Measurements from ENCODE around the gene BCL2L11.
A peak's percentile ranks its signal among the peaks of the same experiment; 100 is the strongest.

Gene BCL2L11

DNA sequence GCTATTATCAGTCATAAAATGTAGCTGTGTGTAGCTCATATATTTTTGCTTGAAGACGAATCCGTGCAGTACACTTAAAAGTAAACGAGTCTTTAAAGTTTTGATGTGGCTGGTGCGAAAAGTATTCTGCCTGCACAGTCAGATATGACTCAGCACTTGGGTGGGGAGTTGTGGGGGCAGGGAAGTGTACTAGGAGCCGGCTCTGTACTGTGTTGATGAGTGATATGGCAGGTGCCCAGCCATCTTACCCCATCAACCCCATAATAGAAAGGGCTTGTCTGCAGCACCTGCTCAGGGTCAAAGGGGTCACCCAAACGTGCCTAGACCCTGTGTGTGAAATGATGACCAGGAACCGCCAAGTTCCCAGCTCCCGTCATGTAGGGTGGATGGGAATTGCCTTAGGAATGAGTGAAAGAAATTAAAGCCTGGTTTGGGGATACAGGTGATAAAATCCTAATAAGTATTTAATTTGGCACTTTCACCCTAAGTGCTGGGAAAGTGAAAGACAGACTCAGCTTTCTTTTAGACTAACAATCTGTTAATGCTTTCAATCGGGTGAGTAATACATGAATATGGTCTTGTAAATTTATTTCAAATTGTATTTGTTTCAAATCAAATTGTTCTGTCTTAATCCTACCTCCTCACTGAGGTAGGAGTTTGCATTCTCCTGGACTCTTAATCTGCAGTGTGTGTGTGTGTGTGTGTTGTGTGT, 48.0 kb downstream of the BCL2L11 start:
- DNase-seq (ENCODE audit: low read depth in 2 of 2) = peak; percentile 37 to 55

DNA sequence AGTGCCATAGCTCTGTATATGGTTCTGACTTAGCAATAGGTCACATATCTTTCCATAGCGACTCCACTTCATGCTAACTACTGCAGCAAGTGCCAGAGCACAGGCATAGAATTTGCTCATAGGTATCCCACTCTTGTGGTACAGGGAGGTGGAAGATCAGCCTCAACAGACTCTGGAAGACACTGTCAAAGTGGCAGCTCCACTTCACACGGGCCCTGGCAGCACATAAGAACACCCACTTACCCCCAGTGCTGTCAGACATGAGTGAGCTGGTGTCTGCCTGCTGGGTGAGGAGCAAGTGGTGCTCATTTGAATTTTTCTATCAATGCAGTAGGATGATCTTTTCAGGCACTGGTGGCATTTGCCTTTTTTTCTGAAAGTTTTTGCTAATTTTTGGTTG, 48.6 kb downstream of the BCL2L11 start:
- DNase-seq (ENCODE audit: low read depth in 2 of 2) = no peak

DNA sequence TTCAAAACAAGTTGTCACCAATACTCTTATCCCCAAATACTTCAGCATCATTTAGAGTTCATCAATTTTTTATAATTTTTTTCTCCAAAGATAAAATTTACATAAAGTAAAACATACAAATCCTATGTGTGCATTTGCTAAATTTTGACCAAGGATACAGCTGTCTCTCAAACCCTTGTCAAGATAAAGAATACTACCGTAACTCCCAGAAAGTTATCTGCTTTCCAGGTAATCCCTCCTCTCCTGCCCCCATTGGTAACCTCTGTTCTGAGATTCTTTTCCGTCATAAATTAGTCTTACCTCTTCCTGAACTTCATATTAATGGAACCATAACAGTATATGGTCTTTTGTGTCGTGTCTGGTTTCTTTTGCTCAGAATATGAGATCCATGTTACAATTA, 49.2 kb downstream of the BCL2L11 start:
- DNase-seq (ENCODE audit: low read depth in 2 of 2) = no peak

DNA sequence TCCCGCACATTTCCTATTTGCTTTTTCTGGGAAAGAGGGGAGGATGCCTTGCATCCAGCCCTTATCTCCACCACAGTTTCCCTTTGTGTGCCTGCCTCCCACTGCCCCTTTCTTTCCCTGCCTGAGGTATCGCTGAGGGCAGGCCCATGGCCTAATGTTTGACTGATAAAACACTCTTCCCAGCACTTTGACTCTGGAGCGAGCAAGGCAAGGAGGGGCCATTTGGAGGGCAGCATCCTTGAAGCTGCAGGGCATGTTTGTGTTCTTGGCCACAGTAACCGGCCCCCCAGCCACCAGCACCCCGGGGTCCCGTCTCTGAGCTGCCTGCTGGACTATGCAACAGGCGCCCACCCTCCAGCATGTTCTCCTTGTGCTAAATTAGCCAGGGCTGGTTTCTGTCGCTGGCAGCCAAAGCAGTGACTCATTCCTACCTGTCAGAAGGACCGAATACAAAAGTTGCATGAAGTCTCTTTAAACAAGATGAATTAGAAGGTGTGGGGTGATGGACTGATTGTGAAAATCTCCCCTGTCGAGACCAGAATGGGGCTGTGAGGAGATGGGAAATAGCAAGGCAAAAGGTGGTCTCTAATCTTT, 50.7 kb downstream of the BCL2L11 start:
- no peak for DNase-seq (ENCODE audit: low read depth in 2 of 2)

DNA sequence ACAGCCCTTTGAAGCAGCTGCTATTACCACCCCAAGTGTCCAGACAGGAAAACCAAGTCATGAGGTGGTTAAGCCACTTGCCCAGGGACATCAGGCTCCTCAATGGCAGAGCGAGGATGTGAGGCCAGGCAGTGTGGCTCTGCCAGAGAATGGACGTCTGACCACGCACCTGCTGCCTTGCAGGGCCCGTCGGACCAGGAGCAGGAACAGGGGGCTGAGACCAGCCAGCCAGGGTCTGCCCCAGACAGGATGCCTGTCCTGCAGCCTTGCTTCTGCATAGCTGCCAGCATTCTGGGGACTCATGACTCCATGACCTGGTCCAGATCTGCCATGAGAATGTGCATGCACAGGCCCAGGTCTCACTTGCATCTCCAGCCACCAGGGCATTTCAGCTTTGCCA, 52.0 kb downstream of the BCL2L11 start:
- no peak for DNase-seq (ENCODE audit: low read depth in 2 of 2)

DNA sequence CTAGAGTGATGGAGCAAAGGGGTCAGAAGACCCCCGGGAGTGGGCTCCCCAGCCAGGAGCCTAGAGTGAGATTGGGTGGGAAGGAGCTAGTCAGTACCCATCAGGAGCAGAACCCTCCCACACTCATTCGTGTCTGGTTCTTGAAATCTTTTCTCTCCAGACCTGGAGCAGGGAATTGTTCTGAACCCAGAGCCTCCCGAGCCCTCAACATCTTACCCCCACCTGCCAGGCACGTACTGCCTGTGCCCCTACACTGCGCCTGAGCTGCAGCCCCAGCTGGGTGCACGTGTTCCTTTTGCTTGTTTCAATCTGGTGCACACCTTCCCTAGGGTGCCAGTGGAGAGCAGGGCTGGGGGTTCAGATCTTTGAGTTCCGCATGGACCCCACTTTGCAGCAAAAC, 52.6 kb downstream of the BCL2L11 start:
- DNase-seq (ENCODE audit: low read depth in 2 of 2) = no peak

DNA sequence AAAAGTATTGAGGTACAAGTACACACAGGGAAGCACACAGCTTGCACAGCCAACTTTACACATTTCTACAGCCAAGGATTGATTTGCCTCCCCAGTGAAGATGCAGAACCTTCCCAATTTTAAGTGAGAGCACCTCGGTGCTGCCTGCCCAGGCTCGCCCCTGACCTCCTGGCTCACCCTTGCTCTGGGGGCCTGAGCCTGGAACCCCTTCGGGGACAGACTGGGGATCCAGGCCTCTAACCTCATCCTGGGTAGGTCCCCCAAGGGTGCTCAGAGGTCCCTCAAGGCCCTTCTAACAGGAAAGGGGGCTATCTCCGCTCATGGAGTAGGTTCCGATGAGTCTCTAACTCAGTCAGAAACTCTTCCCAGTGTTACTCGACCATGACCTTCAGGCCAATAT, 53.1 kb downstream of the BCL2L11 start:
- no peak for DNase-seq (ENCODE audit: low read depth in 2 of 2)

DNA sequence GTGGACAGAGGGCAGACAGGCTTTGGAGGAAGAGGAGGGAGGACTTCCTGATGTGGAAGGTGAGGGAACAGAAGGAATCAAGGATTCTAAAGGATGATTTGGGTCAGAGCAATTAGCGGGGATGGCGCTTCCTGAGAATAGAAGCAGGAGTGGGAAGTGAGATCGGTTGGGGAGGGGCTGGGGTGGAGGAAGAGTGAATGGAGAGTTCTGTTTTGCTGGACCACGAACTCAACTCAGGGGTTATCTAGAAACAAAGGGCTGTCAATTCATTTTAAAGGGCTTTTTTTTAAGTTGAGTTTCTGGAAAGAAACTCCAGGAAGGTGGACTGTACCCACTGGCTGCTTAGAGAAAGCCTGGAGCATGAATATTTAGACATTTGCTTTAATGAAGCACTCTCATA, 54.9 kb downstream of the BCL2L11 start:
- no peak for DNase-seq (ENCODE audit: low read depth in 2 of 2)

DNA sequence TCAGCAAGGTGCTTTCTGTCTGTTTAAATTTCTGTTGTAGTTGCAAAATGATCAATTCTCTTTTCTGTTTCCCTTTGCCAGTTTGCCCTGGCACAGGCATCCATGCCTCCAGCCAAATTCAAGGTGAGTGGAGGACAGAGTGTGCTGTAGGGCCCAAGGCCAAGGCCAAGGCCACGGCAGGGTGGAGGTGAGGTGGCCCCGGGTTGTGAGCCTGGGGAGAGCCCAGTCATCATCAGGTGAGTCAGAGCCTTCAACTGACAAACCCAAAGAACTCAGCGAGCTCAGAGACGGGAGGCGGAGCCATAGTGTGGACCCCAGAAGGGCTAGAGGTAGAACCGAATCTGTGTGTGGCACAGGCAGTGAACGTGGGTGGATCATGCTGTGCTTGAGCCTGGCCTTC, 55.7 kb downstream of the BCL2L11 start:
- no peak for DNase-seq (ENCODE audit: low read depth in 2 of 2)

DNA sequence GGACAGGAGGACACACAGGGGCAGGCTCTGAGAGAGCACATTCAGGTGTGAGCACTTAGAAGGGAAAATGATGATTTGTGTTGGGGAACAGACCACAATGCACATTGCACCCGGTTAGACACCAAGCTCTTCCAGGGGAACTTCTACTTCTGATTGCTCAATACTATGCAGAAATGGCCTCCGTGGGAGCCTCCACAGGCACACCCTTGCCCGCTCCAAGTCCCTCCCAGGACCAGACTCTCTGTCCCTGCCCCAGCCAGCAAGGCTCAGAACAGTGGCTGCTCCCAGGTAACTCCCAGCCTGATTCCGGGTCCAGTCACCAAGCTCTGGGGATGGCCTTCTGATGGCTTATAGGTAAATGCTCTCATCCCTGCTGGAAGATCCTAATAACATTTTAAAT, 56.2 kb downstream of the BCL2L11 start:
- DNase-seq (ENCODE audit: low read depth in 2 of 2) = no peak

DNA sequence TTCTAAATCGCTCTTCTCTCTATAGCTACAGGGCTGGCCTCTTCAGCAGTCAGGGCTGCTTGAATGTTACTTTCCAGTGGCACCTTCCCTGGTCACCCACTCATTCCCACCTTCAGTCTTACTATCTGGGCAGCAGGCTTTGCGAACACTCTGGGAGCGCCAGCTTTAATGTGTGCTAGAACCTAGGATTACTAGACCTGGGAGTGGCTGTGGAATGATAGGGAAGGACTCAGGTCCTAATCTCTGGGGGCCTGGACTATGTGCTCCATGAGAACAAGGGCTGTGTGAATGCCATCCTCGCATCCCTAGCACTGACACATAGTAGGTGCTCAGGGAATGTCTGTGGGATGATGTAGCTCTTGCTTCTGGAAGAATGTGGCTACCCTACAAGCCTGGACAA, 57.6 kb downstream of the BCL2L11 start:
- no peak for DNase-seq (ENCODE audit: low read depth in 2 of 2)

DNA sequence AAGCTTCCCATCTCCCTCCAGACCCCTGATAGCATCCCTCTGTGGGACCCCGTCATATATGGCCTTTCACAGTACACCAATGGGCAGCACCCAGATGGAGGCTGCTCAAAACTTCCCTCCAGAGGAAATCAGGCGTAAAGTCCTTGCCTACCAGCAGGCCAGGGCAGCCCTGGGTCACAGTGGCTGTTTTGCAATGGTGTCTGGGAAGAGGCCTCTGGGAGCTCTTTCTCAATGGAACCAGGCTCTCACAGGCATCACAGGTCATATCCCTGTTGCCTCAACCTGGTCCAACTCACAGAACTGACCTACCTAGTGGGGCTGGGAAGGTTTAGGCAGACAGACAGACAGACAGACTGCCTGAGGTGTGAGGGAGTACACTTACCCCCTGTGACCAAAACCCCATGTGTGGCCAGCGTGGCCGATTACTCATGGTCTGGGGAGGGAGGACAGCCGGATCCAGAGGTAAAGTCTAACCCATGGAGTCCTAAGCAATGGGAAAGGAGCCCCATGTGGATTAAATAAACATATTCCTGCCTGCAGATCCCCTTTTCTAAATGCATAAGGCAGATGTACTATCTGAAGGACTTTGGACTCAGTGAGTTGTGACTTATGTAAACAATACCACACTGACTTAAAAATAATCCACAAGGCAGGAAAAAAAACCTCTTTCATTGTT, 58.2 kb downstream of the BCL2L11 start:
- DNase-seq (ENCODE audit: low read depth in 2 of 2) = no peak

DNA sequence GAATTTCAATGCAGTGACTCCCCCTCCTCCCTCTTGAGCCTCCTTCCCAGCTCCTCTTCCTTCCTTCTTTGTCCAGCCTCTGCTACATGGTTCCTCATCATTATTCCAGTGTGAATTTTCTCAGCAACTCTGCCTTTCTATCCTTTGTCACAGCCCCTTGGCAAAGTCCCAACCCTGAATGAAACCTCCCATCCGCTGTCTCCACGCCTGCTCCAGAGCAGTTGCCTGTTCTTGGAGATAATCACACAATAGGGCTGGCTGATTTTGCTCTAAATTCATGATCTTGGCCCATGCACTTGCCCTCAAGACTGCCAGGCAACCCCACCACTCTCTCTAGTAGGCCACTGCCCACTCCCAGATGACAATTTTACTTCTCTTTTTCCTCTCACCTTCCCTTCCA, 61.4 kb downstream of the BCL2L11 start:
- DNase-seq (ENCODE audit: low read depth in 2 of 2) = no peak

DNA sequence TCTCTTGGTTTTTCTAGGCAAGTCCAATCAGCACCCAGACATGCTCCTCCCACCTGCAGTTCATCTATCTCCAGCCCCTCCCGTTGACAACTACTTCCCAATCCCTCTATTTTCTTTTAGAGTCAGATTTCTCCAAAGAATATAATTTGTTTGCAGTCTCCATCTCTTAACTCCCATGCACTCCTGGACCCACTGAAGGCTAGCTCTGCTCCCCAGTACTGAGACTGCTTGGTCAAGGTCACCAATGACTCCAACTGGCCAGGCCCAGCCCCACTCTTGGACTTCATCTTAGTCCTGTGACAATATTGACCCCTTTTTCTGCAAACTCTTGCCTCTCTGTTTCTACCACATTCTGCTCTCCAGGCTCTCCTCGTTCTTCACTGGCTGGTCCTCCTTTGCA, 62.0 kb downstream of the BCL2L11 start:
- DNase-seq (ENCODE audit: low read depth in 2 of 2) = no peak

DNA sequence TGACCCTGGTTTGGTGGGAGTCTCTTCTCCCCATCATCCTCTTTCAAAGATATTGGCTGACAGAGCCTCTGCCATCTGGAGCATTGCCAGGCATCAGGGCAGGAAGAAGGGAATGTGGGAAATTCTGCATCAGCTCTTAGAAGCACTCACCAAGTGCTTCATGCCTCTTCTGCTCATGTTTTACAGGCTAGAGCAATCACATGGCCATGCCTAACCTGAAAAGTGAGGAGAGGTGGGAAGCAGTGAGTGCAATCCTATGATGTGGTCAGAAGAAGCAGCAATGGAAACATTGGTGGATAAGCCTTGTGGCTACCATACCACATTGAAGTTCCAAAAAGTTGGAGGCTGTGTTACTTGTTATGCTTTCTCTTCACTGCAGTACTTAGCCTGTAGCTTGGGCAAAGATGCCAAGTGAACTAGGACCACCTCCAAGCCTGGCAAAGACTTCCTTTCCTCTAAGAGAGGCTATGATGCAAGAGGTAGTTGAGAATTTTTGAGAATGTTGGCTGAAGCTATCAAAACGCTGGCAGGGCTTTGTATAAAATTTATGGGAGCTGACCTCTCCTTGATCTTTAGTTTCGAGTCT, 64.1 kb downstream of the BCL2L11 start:
- no peak for DNase-seq (ENCODE audit: low read depth in 2 of 2)

DNA sequence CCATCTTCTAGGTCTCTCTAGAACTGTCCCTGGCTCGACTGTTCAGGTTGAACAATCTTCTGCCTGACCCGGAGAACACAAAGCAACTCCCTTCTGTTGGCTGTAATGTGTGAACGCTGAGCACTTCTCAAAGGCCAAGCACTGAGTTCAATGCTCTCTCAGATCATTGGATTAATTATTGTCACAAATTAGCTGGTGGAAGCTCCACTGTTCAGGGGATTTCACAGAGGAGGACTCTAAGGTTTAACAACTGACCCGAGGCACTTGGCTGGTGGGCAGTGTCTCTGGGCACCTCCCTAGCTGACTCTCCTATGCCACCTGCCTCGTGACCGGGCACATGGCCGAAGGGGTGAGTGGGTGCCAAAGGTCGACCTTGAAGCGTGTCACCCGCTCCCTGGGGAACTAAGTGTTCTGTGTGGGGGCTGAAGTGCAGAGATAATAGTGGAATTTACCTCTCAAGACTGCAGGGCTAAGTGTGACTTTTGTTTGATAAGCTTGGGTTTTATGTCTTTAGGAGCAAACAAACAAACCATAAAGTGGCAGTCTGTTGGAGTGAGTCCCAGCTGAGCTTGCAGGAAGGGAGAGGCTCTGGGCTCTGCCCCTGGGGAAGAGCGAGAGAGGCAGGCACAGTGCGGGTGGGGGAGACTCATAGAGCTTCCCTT, 64.8 kb downstream of the BCL2L11 start:
- no peak for DNase-seq (ENCODE audit: low read depth in 2 of 2)

DNA sequence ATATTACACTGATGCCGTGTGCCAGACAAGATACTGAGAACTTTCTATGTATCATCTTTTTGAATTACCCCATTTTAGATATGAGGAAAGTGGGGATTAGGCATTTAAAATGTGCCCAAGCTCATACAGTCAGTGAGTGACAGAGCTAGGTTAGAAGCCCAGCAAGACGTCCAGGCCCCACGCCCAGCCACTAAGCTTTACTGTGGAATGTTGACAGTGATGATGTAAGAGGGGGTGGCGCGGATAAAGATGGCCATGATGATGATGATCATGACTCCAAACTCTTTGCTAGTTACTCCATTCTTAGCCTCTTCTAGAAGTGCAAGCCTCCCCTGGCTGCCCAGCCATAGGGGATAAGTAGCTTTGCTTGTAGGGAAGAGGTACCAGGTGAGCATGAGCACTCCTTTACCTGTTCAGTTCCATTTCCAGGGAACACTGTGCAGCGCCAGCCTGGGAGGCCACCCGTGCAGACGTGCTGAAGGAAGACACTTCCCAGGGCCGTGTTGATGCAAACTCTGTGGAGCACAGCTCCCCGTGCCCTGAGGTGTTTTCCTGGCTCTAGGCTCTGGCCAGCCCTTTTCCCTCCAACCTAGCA, 65.5 kb downstream of the BCL2L11 start:
- no peak for DNase-seq (ENCODE audit: low read depth in 2 of 2)

DNA sequence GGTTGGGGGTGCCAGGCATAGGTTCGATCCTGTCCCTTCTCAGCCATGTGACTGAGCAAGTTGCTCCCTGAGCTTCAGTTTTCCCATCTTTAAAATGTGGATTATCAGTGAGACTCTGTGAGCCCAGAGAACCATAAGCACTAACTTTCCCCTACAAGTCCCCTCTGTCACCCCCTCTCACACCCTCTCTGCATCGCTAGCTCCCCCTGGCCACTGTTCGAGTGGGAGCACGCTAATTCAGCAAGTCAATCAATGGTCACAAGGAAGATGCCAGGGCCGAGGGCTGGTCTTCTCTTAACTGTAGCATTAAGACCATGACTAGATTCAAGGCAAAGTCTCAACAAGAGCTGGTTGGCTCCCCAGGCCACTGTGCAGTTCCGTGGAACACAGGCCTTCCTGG, 66.2 kb downstream of the BCL2L11 start:
- no peak for DNase-seq (ENCODE audit: low read depth in 2 of 2)

DNA sequence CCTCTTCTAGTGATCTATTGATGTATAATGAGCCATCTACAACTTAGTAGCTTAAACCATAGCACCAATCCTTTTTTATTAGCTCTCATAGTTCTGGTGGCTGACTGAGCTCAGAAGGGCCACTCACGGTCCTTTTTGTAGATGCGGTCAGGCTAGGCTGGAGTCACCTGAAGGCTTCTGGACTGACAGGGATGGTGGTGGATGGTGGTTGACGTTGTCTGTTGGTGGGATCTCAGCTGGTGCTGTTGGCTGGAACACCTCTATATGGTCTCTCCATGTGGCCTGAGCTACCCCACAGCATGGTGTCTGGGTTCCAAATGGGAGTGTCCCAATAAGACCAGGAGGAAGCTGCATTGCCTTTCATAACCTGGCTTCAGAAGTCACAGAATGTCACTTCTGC, 68.0 kb downstream of the BCL2L11 start:
- no peak for DNase-seq (ENCODE audit: low read depth in 2 of 2)

DNA sequence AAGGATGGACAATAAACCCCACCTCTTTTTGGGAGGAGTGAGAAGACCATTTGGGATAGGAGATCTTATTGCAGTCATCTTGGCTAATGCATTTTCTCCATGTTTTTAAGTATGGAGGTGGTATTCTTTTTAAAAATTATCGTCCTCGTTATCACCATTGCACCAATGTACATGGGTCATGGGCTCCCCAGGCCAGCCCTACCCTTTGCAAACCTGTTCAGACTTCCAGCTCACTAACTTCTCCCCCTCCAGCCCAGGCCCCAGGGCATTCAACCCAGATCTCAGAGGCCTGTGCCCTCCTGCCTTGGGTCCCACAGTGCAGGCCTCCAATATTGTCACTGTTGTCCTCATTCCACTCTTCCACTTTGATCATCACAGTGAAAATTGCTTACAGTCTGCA, 68.4 kb downstream of the BCL2L11 start:
- DNase-seq (ENCODE audit: low read depth in 2 of 2) = no peak

DNA sequence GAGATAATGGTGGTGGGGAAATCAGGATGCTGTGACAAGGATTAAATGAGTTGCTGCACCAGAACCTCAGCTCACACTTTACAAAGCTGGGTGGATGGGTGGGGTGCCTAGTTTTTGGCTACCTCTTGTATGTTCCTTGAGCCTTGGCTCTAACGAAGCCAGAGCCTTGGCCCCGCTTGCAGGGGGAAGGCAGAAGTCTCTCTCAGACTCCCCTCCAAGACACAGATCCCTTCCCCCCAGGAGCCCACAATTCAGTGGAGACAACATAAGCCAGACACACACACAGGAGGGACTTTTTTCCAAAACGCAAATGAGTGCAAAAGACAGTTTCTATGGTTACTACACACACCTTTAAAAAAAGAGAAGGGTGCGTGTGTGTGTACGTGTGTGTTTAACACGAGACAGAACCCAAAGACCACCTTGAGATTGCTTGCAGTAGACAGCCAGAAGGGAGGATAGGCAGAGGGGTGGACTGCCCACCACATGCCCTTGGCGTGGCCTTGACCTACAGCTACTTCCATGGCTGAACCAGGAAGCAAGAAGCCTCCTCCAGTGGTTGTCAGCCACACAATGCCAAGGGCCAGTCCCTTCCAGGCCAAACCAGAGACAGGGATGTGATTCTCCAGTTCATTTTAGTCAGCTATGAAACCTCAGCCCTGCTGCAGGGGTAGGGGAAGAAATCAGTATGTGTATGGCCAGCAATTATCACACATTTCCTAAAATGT, 70.3 kb downstream of the BCL2L11 start:
- DNase-seq (ENCODE audit: low read depth in 2 of 2) = no peak
